Body of pancreas (tissue), 4 donors: ENCODE data around the gene THBS2.

Experiments
- CTCF ChIP-seq, 7 experiments: fragments of 450-650 bp in 4 of 7; fragments of 200-600 bp in 3 of 7; sonication (generic) in 3 of 7; IDR thresholded peaks; one replicate each; pipeline ENCODE4 v1.5.1; 2016 to 2019; ENCODE audit warnings: antibody characterized with exemption in 7 of 7
- POLR2A ChIP-seq, 3 donors: fragments of 450-650 bp; IDR thresholded peaks; one replicate each; pipeline ENCODE4 v1.6.1; 2016; ENCODE audit warnings: antibody characterized with exemption in 3 of 3, mild to moderate bottlenecking in 2 of 3

- no peak for TF ChIP-seq POLR2A (IDR thresholded peaks at IDR 0.05)
- no peak for TF ChIP-seq CTCF (IDR thresholded peaks at IDR 0.05)
Observed at GRCh38 chr6:169172946-169173345, 80.7 kb downstream of the THBS2 start.
